Endothelial cell (in vitro differentiated cells): ENCODE measurements around the gene CFAP251. TPM values are rescaled to one million over a fixed set of nuclear protein-coding genes. Genes with fewer than 3 reads are reported as not detected.

Source experiments
- DNase-seq: peaks from one replicate; pipeline ENCODE4 v3.0.0; 2021; ENCODE audit warnings: low spot score
- H3K27ac Mint-ChIP-seq: one replicate; pipeline ENCODE4 v1.8.0; 2021; ENCODE audit warnings: mixed read lengths, inconsistent platforms; ENCODE audit not compliant: unreplicated experiment
- H3K27me3 Mint-ChIP-seq: one replicate; pipeline ENCODE4 v1.8.0; 2021; ENCODE audit warnings: mild to moderate bottlenecking, moderate library complexity, mixed read lengths, inconsistent platforms; ENCODE audit not compliant: unreplicated experiment
- H3K36me3 Mint-ChIP-seq: one replicate; pipeline ENCODE4 v1.8.0; 2021; ENCODE audit warnings: mild to moderate bottlenecking, low read depth, mixed read lengths, inconsistent platforms; ENCODE audit not compliant: unreplicated experiment
- H3K4me1 Mint-ChIP-seq: one replicate; pipeline ENCODE4 v1.8.0; 2021; ENCODE audit warnings: mild to moderate bottlenecking, mixed read lengths, inconsistent platforms; ENCODE audit not compliant: unreplicated experiment
- H3K4me3 Mint-ChIP-seq: one replicate; pipeline ENCODE4 v1.8.0; 2021; ENCODE audit warnings: mild to moderate bottlenecking, mixed read lengths, inconsistent platforms; ENCODE audit not compliant: unreplicated experiment
- H3K9me3 Mint-ChIP-seq: one replicate; pipeline ENCODE4 v1.8.0; 2021; ENCODE audit warnings: mixed read lengths, inconsistent platforms; ENCODE audit not compliant: unreplicated experiment
- total RNA-seq: library from RNA; stranded (reverse); fragmentation: NEBNext Ultra II Directional; extraction: Animal tissue kit (Norgen Biotek cat#: 25700); gene quantifications from one replicate; pipeline ENCODE4 v1.2.1, GENCODE V29; 2021; ENCODE audit not compliant: unreplicated experiment
- TF ChIP-seq, protein P1 (sequence below): fragments of 200-600 bp; sonication (generic); IDR thresholded peaks from one replicate; pipeline ENCODE4 v1.5.0; 2021; ENCODE audit warnings: antibody characterized with exemption; ENCODE audit not compliant: unreplicated experiment

CFAP251 gene
- total RNA-seq, 1 donor from 2014 or later = 0.80 TPM

DNA sequence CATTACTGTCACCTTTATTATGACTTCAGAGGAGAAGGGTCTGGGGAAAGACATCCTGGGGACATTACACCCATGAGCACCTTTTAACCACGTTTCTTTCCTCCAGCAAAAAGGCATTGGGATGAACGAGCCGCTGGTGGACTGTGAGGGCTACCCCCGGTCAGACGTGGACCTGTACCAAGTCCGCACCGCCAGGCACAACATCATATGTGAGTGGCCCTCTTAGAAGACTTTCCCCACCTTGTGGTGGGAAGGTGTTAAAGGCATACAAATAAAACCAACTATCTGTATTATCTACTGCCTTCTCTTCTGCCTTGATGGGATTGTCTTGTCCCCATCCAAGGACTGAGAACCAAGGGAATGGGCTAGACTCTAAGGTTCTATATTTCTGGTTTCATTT lies 23.8 kb upstream of the CFAP251 start:
- Mint-ChIP-seq H3K4me3 (no peak overlapping the region), H3K9me3 (no peaks in the 10 kb centered on the region), H3K27ac (no peak overlapping the region), H3K36me3 (peaks cover 17% of the 10 kb centered on the region), H3K4me1 (peaks cover 1% of the 10 kb centered on the region), H3K27me3 (no peaks in the 10 kb centered on the region)
- DNase-seq = no peak
- TF ChIP-seq, protein P1, sequence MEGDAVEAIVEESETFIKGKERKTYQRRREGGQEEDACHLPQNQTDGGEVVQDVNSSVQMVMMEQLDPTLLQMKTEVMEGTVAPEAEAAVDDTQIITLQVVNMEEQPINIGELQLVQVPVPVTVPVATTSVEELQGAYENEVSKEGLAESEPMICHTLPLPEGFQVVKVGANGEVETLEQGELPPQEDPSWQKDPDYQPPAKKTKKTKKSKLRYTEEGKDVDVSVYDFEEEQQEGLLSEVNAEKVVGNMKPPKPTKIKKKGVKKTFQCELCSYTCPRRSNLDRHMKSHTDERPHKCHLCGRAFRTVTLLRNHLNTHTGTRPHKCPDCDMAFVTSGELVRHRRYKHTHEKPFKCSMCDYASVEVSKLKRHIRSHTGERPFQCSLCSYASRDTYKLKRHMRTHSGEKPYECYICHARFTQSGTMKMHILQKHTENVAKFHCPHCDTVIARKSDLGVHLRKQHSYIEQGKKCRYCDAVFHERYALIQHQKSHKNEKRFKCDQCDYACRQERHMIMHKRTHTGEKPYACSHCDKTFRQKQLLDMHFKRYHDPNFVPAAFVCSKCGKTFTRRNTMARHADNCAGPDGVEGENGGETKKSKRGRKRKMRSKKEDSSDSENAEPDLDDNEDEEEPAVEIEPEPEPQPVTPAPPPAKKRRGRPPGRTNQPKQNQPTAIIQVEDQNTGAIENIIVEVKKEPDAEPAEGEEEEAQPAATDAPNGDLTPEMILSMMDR = no peak

DNA sequence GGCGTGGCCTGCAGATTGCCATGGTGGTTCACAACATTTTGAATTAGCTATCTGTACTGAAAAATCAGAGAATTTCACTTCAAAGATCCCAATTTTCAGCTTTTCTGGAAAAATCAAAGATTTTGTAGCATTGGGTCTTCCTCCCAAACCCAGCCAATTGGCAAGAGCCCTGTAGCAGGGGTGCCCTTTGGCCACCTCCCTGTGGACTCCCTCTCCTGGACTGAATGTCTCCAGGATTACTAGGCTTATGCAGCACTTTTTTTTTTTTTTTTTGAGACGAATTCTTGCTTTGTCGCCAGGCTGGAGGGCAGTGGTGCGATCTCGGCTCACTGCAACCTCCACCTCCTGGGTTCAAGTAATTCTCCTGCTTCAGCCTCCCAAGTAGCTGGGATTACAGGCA lies 20.1 kb upstream of the CFAP251 start:
- peaks cover 36% of the 10 kb centered on the region for H3K36me3 Mint-ChIP-seq
- DNase-seq = no peak
- H3K27ac Mint-ChIP-seq = no peak overlapping the region
- no peaks in the 10 kb centered on the region for H3K9me3 Mint-ChIP-seq
- no peak overlapping the region for H3K4me3 Mint-ChIP-seq
- no peaks in the 10 kb centered on the region for H3K4me1 Mint-ChIP-seq
- TF ChIP-seq, protein P1 = no peak
- no peaks in the 10 kb centered on the region for H3K27me3 Mint-ChIP-seq

DNA sequence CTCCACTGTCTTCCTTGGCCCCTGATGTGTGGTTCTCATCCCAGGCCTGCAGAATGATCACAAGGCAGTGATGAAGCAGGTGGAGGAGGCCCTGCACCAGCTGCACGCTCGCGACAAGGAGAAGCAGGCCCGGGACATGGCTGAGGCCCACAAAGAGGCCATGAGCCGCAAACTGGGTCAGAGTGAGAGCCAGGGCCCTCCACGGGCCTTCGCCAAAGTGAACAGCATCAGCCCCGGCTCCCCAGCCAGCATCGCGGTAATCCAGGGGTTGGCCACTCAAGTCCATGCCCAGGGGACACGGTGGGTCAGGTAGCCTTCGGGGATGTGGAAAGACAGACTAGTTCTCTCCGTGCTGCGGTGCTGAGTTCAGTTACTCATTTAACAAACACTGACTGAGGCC lies 18.8 kb upstream of the CFAP251 start:
- Mint-ChIP-seq H3K27me3 (no peaks in the 10 kb centered on the region), H3K36me3 (peaks cover 35% of the 10 kb centered on the region), H3K4me3 (no peak overlapping the region), H3K9me3 (no peaks in the 10 kb centered on the region), H3K4me1 (no peaks in the 10 kb centered on the region), H3K27ac (no peak overlapping the region)
- DNase-seq = no peak
- TF ChIP-seq, protein P1 = no peak

DNA sequence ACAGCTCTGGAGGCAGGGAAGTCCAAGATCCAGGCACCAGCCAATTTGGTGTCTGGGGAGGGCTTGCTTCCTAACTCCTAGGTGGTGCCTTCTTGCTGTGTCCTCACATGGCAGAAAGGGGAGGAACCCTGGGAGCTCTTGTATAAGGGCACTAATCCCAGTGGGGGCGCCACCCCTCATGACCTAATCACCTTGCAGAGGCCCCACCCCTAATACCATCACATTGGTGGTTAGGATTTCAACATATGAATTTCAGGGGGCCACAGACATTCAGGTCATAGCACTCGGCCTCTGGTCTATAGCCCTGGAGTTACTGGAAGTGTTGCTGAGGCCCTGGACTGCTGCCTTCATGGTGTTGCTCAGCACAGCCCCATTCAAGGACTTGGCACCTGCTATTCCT lies 15.2 kb upstream of the CFAP251 start:
- no peak overlapping the region for H3K27ac Mint-ChIP-seq
- TF ChIP-seq, protein P1 = no peak

DNA sequence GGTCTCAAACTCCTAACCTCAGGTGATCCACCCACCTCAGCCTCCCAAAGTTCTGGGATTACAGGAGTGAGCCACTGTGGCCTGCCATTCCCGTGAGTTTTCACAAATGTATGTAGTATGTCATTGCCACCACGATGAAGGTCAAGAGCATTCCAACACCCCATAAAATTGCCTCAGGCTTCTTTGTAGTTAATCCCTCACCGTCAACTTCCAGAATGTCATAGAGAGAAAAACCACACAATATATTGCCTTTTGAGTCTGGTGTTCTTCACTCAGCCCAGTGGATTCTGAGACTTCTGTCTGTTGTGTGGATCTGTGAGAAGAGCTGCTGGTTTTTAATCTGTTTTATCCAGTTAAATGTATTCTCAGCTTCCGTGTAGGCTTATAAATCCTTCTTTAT lies 12.6 kb upstream of the CFAP251 start:
- Mint-ChIP-seq H3K27me3 (peaks cover 2% of the 10 kb centered on the region), H3K27ac (no peak overlapping the region), H3K36me3 (peaks cover 33% of the 10 kb centered on the region), H3K4me3 (no peak overlapping the region), H3K9me3 (no peaks in the 10 kb centered on the region), H3K4me1 (no peaks in the 10 kb centered on the region)
- TF ChIP-seq, protein P1 = no peak
- no peak for DNase-seq

More for the DNA sequence above, 15.2 kb upstream of the CFAP251 start:
- no peak for DNase-seq
- Mint-ChIP-seq H3K4me1 (no peaks in the 10 kb centered on the region), H3K9me3 (no peaks in the 10 kb centered on the region), H3K27me3 (no peaks in the 10 kb centered on the region), H3K4me3 (peak overlapping the region; percentile 21), H3K36me3 (peaks cover 30% of the 10 kb centered on the region)
